HCT116 (cell line): Measurements from ENCODE around the gene STK25. TPM values are rescaled to one million over a fixed set of nuclear protein-coding genes. Genes with fewer than 3 reads are reported as not detected.

Experiments
- ATAC-seq: fragments of 200-7000 bp; cut with Tn5 transposase; 2 replicates; pipeline ENCODE4 v1.9.1; 2020; ENCODE audit warnings: mild to moderate bottlenecking, moderate library complexity
- BruUV-seq: library from RNA; stranded (reverse); fragments of 400-500 nt; replicated peaks from 2 replicates; lab custom pipeline; 2021; lab: Mats Ljungman, UMichigan
- CTCF ChIA-PET: fragments of 300-600 bp; sonication (Branson Sonifier 250); formaldehyde crosslinking; loops from one replicate; lab custom pipeline; 2021; ENCODE audit warnings: antibody characterized with exemption; lab: Charles Lee
- POLR2A ChIA-PET: fragments of 300-600, 350-600 bp; sonication (Branson Sonifier 250); formaldehyde crosslinking; loops from one replicate; lab custom pipeline; 2021; ENCODE audit warnings: antibody characterized with exemption; lab: Charles Lee
- RAD21 ChIA-PET, 2 experiments: fragments of 300-600 bp; sonication (Branson Sonifier 250); formaldehyde crosslinking; loops; one replicate each; lab custom pipeline; 2023; ENCODE audit warnings: low total read pairs in 2 of 2; ENCODE audit not compliant: uncharacterized antibody in 2 of 2, unreplicated experiment in 2 of 2, low non-redundant PET in 1 of 2; lab: Charles Lee
- DNase-seq: peaks from one replicate; pipeline ENCODE4 v3.0.0-alpha.2; 2010; ENCODE audit warnings: low read depth, low spot score
- H2AFZ ChIP-seq: fragments of 200-600 bp; shearing (Covaris generic), sonication (generic); 2 replicates; pipeline ENCODE4 v1.6.1; 2017; ENCODE audit warnings: low read depth, mixed run types, mixed read lengths, antibody characterized with exemption, low read length; ENCODE audit not compliant: poor library complexity, severe bottlenecking
- H3K27ac ChIP-seq: 2 replicates; pipeline ENCODE4 v1.5.1; 2012; ENCODE audit warnings: low read depth, low read length
- H3K27me3 ChIP-seq: fragments of 200-600 bp; sonication (generic); 2 replicates; pipeline ENCODE4 v1.6.1; 2016; ENCODE audit warnings: mixed run types, low read length, mixed read lengths; ENCODE audit not compliant: insufficient read depth
- H3K36me3 ChIP-seq, 2 experiments: fragments of 200-500 bp in 1 of 2; fragments of 200-600 bp in 1 of 2; sonication (Bioruptor generic) in 1 of 2; sonication (generic) in 1 of 2; 2 replicates each; pipeline versions ENCODE4 v1.5.1 to v1.6.1; 2014 to 2016; ENCODE audit warnings: low read length in 2 of 2, inconsistent platforms in 1 of 2, mixed read lengths in 1 of 2, mixed run types in 1 of 2; ENCODE audit not compliant: insufficient read depth in 2 of 2, control insufficient read depth in 1 of 2
- H3K4me1 ChIP-seq, 2 experiments: fragments of 200-600 bp in 1 of 2; sonication (generic) in 1 of 2; 2 replicates each; pipeline versions ENCODE4 v1.5.1 to v1.6.1; 2012 to 2017; ENCODE audit warnings: low read length in 2 of 2, inconsistent platforms in 1 of 2, mild to moderate bottlenecking in 1 of 2, mixed read lengths in 1 of 2, mixed run types in 1 of 2, moderate library complexity in 1 of 2; ENCODE audit not compliant: insufficient read depth in 2 of 2, control insufficient read depth in 1 of 2
- H3K4me2 ChIP-seq: fragments of 200-600 bp; sonication (generic); 2 replicates; pipeline ENCODE4 v1.6.1; 2017; ENCODE audit warnings: mixed run types, low read length, mixed read lengths
- H3K4me3 ChIP-seq, 2 experiments: fragments of 200-600 bp in 1 of 2; sonication (generic) in 1 of 2; replicated peaks in 1 of 2; 2 replicates each; pipeline ENCODE4 v1.5.1; 2011 to 2016; ENCODE audit warnings: low read length in 2 of 2, control low read depth in 1 of 2, low read depth in 1 of 2, mild to moderate bottlenecking in 1 of 2, mixed read lengths in 1 of 2, mixed run types in 1 of 2
- H3K79me2 ChIP-seq: fragments of 200-600 bp; sonication (generic); 2 replicates; pipeline ENCODE4 v1.6.1; 2017; ENCODE audit warnings: mild to moderate bottlenecking, mixed run types, low read length, moderate library complexity, mixed read lengths; ENCODE audit not compliant: insufficient read depth
- H3K9ac ChIP-seq: fragments of 200-600 bp; sonication (generic); 2 replicates; pipeline ENCODE4 v1.6.1; 2016; ENCODE audit warnings: low read length, mixed read lengths
- H3K9me2 ChIP-seq: fragments of 200-600 bp; sonication (generic), shearing (Covaris generic); 2 replicates; pipeline ENCODE4 v1.6.1; 2017; ENCODE audit warnings: mixed run types, mild to moderate bottlenecking, moderate library complexity; ENCODE audit not compliant: insufficient read depth
- H3K9me3 ChIP-seq, 2 experiments: fragments of 200-500 bp in 1 of 2; fragments of 200-600 bp in 1 of 2; sonication (Bioruptor generic) in 1 of 2; sonication (generic) in 1 of 2; 2 replicates each; pipeline ENCODE4 v1.6.1; 2014 to 2017; ENCODE audit warnings: low read length in 2 of 2, mixed read lengths in 2 of 2, inconsistent platforms in 1 of 2, low read depth in 1 of 2, mild to moderate bottlenecking in 1 of 2, mixed run types in 1 of 2, moderate library complexity in 1 of 2; ENCODE audit not compliant: control insufficient read depth in 1 of 2, insufficient read depth in 1 of 2
- H4K20me1 ChIP-seq: fragments of 200-600 bp; sonication (generic), shearing (Covaris generic); 2 replicates; pipeline ENCODE4 v1.6.1; 2017; ENCODE audit warnings: mixed run types, mild to moderate bottlenecking, moderate library complexity; ENCODE audit not compliant: insufficient read depth
- ATF3 ChIP-seq: IDR thresholded peaks from 2 replicates; pipeline ENCODE4 v1.6.1; 2012
- CBX3 ChIP-seq: IDR thresholded peaks from 2 replicates; pipeline ENCODE4 v1.6.1; 2012; ENCODE audit warnings: low read depth
- CEBPB ChIP-seq: IDR thresholded peaks from 2 replicates; pipeline ENCODE4 v1.6.1; 2012; ENCODE audit warnings: low read depth
- CTCF ChIP-seq, 3 experiments: fragments of 200-600 bp in 1 of 3; sonication (generic) in 1 of 3; IDR thresholded peaks in 2 of 3; conservative IDR thresholded peaks in 1 of 3; 2 replicates each; pipeline ENCODE4 v1.5.1; 2012 to 2017; ENCODE audit warnings: low read depth in 2 of 3, low read length in 2 of 3, antibody characterized with exemption in 1 of 3, borderline replicate concordance in 1 of 3, control low read depth in 1 of 3, mild to moderate bottlenecking in 1 of 3, mixed read lengths in 1 of 3, mixed run types in 1 of 3, moderate library complexity in 1 of 3; ENCODE audit not compliant: insufficient read depth in 1 of 3
- EGR1 ChIP-seq: IDR thresholded peaks from 2 replicates; pipeline ENCODE4 v1.6.1; 2012; ENCODE audit warnings: low read depth
- EZH2 ChIP-seq: fragments of 200-600 bp; sonication (generic); IDR thresholded peaks from 2 replicates; pipeline ENCODE4 v1.6.1; 2017; ENCODE audit warnings: antibody characterized with exemption, mixed run types
- EZH2phosphoT487 ChIP-seq: fragments of 200-600 bp; IDR thresholded peaks from 2 replicates; pipeline ENCODE4 v1.6.1; 2018; ENCODE audit warnings: antibody characterized with exemption, borderline replicate concordance
- MAX ChIP-seq: IDR thresholded peaks from 2 replicates; pipeline ENCODE4 v1.6.1; 2012
- POLR2AphosphoS5 ChIP-seq: IDR thresholded peaks from 2 replicates; pipeline ENCODE4 v1.6.1; 2011; ENCODE audit warnings: mild to moderate bottlenecking, low read depth, low read length, moderate library complexity
- RAD21 ChIP-seq: IDR thresholded peaks from 2 replicates; pipeline ENCODE4 v1.6.1; 2012; ENCODE audit warnings: low read depth, mild to moderate bottlenecking
- SIN3A ChIP-seq: IDR thresholded peaks from 2 replicates; pipeline ENCODE4 v1.6.1; 2012; ENCODE audit warnings: low read depth
- SRF ChIP-seq: IDR thresholded peaks from 2 replicates; pipeline ENCODE4 v1.6.1; 2012; ENCODE audit warnings: low read depth
- TCF7L2 ChIP-seq: IDR thresholded peaks from 2 replicates; pipeline ENCODE4 v1.7.0; 2011; ENCODE audit warnings: borderline replicate concordance, inconsistent platforms; ENCODE audit not compliant: insufficient read depth, insufficient read length; ENCODE audit errors: extremely low read depth
- YY1 ChIP-seq: IDR thresholded peaks from 2 replicates; pipeline ENCODE4 v1.6.1; 2011; ENCODE audit warnings: low read length, low read depth, moderate library complexity, mild to moderate bottlenecking; ENCODE audit not compliant: insufficient replicate concordance; ENCODE audit errors: extremely low read depth
- ZFX ChIP-seq: fragments of 450-650 bp; IDR thresholded peaks from 2 replicates; pipeline ENCODE4 v1.6.1; 2017
- ZNF274 ChIP-seq: fragments of 200-500 bp; sonication (Bioruptor generic); IDR thresholded peaks from 2 replicates; pipeline ENCODE4 v1.6.1; 2014; ENCODE audit warnings: mild to moderate bottlenecking, low read depth, low read length, inconsistent platforms
- intact Hi-C: fragments of 100-400 bp; cut with micrococcal nuclease; formaldehyde crosslinking; loops from 2 replicates; pipeline ENCODE4 v1.10.0; 2022
- total RNA-seq: library from RNA; stranded (reverse); gene quantifications from one replicate; pipeline ENCODE4 v1.2.1, GENCODE V29; 2021; ENCODE audit not compliant: unreplicated experiment

The STK25 gene
- total RNA-seq, 1 experiment from 2014 or later: 160 TPM

DNA sequence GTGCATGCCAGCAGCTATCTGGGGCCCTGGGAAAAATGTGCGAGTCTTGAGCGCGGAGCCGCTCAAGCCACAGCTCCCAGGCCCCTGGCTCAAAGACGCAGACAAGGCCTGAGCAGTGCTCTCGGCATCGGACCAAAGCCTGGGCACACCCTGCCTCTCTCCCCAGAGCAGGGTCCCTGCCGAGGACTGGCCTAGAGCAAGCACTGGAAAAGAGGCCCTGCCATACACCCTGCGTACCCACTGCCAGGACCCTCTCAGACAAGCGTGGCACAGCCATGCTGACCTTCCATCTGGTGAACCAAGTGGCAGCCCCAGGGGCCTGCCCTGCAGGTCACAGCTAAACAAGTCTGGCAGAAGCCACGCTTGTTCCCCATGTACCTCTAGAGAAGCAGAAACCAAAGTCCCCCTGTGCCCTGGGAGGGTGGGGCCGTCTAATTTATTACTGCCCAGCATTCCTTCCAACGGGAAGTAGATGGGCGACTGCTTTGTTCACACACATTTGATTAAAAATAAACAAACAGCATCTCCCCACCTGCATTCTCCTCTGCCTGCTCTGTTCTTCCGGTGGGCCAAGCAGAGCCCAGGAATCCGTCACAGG is 14.0 kb downstream of the STK25 start:
- intact Hi-C loops: no loop called here
- Histone ChIP-seq H3K4me1 (no peaks in the 10 kb centered on the region), H3K9ac (no peak overlapping the region), H3K9me3 (no peaks in the 10 kb centered on the region), H3K4me3 (no peak overlapping the region), H3K4me2 (no peak overlapping the region), H3K9me2 (no peaks in the 10 kb centered on the region), H3K79me2 (no peaks in the 10 kb centered on the region), H2AFZ (no peak overlapping the region), H4K20me1 (no peaks in the 10 kb centered on the region), H3K27me3 (no peaks in the 10 kb centered on the region), H3K36me3 (peaks cover 23 to 26% of the 10 kb centered on the region in 2 experiments), H3K27ac (no peak overlapping the region)
- DNase-seq: no peak
- ChIA-PET POLR2A (no interaction called here), RAD21 (no interaction called here), CTCF (no interaction called here)
- no TSS peak for BruUV-seq
- ATAC-seq: no peak
- no peak for TF ChIP-seq MAX
- no peak for TF ChIP-seq ZNF274
- TF ChIP-seq EGR1: no peak
- no peak for TF ChIP-seq SRF
- no peak for TF ChIP-seq CBX3
- TF ChIP-seq RAD21: no peak
- TF ChIP-seq ATF3: no peak
- TF ChIP-seq EZH2: no peak

DNA sequence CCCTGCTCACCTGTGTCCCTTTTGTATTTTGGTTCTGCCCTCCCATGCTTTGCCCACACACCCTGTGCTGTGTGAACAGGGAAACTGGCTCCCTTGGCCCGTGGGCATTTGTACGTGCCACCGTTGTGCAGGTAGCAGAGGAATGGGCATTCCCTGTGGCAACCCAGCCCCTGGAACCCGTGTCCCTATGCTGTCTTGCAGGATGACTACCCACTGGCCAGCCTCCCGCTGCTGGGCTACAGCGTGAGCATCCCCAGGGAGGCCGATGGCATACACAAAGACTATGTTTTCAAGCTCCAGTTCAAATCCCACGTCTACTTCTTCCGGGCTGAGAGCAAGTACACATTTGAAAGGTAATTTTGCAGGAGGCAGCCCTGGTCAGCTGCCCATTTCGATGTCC is 15.3 kb downstream of the STK25 start:
- no TSS peak for BruUV-seq
- intact Hi-C loops: no loop called here
- Histone ChIP-seq H3K27ac (no peak overlapping the region), H3K4me2 (no peak overlapping the region), H2AFZ (no peak overlapping the region), H3K36me3 (peaks cover 16 to 20% of the 10 kb centered on the region in 2 experiments), H3K79me2 (no peaks in the 10 kb centered on the region), H4K20me1 (no peaks in the 10 kb centered on the region), H3K9me2 (no peaks in the 10 kb centered on the region), H3K4me1 (no peaks in the 10 kb centered on the region), H3K9ac (no peak overlapping the region), H3K4me3 (no peak overlapping the region), H3K27me3 (no peaks in the 10 kb centered on the region), H3K9me3 (no peaks in the 10 kb centered on the region)
- CTCF ChIA-PET: no interaction called here
- ATAC-seq (no peak), DNase-seq (no peak)
- POLR2A ChIA-PET: no interaction called here
- RAD21 ChIA-PET: no interaction called here
- no peak for TF ChIP-seq TCF7L2
- TF ChIP-seq ZFX: no peak
- TF ChIP-seq RAD21: no peak
- no peak for TF ChIP-seq ZNF274
- no peak for TF ChIP-seq MAX
- TF ChIP-seq CEBPB: no peak
- TF ChIP-seq SRF: no peak
- TF ChIP-seq EZH2: no peak
- TF ChIP-seq YY1: no peak
- TF ChIP-seq SIN3A: no peak
- TF ChIP-seq EGR1: no peak
- no peak for TF ChIP-seq CTCF (IDR thresholded peaks at IDR 0.05 in 2 of 3, conservative IDR thresholded peaks at IDR 0.05 in 1 of 3; ENCODE audit: borderline replicate concordance in 1 of 3, insufficient read depth in 1 of 3, low read depth in 2 of 3, low read length in 2 of 3)
- no peak for TF ChIP-seq EZH2phosphoT487
- TF ChIP-seq POLR2AphosphoS5: no peak
- TF ChIP-seq ATF3: no peak
